WI38 (cell line): ENCODE data around the gene CD93.

Experiments
- H3K4me3 ChIP-seq: 2 replicates; pipeline ENCODE4 v1.5.1; 2011; ENCODE audit warnings: low read depth, mild to moderate bottlenecking, control low read depth, low read length
- TF ChIP-seq, protein P1 (sequence below): IDR thresholded peaks from 2 replicates; pipeline ENCODE4 v1.5.1; 2012; ENCODE audit warnings: low read depth, mild to moderate bottlenecking, control low read depth, low read length

CD93 gene

DNA sequence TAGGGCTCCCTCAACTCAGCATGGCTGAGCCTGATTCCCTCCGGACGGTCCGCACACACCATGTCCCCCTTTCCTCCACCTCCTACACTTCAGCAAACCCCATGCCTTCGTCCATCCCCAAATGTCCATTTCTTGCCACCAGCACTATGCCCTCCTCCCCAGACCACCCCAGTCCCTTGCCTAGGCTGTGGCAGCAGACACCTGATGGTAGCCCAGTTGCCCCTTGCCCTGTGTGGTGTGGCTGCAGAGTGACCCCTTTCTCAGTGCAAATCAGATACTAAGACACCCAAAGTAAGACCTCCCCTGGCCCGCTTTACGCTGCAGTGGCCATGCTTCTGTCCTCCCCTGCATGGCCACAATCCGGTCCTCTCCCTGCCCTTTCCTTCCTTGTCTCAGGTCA is 34.1 kb upstream of the CD93 start:
- no peak overlapping the region for H3K4me3 ChIP-seq
- TF ChIP-seq, protein P1, sequence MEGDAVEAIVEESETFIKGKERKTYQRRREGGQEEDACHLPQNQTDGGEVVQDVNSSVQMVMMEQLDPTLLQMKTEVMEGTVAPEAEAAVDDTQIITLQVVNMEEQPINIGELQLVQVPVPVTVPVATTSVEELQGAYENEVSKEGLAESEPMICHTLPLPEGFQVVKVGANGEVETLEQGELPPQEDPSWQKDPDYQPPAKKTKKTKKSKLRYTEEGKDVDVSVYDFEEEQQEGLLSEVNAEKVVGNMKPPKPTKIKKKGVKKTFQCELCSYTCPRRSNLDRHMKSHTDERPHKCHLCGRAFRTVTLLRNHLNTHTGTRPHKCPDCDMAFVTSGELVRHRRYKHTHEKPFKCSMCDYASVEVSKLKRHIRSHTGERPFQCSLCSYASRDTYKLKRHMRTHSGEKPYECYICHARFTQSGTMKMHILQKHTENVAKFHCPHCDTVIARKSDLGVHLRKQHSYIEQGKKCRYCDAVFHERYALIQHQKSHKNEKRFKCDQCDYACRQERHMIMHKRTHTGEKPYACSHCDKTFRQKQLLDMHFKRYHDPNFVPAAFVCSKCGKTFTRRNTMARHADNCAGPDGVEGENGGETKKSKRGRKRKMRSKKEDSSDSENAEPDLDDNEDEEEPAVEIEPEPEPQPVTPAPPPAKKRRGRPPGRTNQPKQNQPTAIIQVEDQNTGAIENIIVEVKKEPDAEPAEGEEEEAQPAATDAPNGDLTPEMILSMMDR: no peak

DNA sequence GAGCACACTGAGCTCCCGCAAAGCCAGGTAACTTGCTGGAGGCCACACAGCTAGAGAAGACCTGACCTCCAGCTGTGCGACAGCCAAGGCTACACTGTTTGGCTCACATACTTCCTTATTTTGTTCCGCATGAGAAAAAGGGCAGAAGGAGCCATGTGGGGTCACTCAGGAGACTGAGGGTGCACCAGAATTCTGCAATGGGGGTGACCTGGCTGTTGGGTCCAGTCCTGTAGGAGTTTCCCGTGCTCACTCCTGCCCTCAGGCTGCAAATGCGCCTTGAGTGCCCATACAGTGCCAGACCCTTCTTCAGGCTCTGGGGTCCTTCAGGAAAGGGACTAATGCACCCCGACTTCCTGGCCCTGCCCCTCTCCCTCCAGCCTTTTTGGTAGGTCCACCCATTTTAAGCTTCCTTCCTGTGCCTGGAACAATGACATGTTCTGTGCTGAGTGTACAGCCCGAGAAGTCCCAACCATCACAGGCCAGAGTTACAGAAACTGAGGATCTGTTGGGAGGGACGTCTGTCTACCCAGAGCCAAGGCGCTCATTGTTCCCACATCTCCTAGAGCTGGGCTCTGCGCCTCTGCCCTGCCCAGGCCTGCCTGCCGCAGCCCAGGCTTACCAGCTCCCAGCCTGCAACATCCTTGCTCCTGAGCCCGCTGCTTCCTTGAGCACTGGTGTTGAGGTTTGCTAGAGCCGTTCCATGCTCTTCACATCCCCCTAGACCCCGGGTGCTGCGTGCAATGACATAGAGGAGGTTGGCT is 33.5 kb upstream of the CD93 start:
- TF ChIP-seq, protein P1: no peak
- no peak overlapping the region for H3K4me3 ChIP-seq

DNA sequence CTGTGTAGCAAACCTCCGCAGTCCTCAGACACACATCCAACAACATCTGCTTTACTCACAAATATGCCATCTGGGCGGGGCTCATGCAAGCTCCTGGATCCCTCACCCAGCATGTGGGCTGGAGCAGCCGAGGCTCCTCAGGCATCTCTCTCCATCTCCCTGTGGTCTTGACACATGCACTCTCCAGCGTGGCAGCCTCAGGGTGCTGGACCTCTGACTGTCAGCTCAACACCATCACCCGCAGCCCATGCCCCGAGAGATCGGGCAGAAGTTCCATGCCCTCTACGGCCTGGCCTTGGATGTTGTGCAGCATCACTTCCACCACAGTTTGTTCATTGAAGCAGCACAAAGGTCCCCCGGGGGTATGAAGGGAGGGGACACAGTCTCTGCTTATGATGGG is 32.6 kb upstream of the CD93 start:
- TF ChIP-seq, protein P1: no peak
- H3K4me3 ChIP-seq: no peak overlapping the region

DNA sequence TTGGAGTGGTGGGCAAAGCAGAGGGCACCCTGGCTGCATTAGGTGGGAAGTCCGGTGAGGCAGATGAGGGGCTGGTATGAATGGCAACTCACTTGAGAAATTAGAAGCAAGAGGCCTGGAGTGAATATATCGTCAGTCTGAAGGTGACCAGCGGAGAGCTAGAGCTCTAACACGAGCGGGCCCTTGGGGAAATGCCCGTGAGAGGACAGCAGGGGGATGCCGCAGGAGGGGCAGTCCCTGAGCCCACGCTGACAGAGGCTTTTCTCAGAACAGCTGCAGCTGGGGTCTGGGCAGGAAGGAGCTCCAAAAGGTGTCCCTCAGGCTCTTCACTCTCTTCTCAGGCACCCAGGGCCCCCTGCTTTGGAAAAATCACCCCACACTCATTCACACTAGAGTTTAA is 32.0 kb upstream of the CD93 start:
- H3K4me3 ChIP-seq: no peak overlapping the region
- TF ChIP-seq, protein P1: no peak

DNA sequence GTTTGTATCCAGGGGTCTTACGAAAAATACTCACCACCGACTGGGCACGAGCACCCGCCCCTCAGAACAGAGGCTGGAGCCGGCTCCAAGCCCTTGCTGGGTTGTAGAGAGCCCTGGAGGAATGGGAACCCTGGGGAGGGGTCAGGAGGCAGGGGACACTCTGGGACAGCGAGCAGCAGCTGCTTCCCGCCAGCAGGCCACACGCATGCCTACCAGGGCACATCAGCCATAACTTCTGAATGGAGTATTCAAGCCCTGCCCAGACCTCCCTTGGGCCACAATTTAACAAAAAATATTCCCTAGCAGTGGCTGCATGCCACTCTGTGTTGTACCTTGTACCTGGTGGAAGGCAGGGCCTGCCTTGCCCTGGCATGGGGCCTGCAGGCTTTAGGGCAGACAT is 31.6 kb upstream of the CD93 start:
- TF ChIP-seq, protein P1: no peak
- no peak overlapping the region for H3K4me3 ChIP-seq

DNA sequence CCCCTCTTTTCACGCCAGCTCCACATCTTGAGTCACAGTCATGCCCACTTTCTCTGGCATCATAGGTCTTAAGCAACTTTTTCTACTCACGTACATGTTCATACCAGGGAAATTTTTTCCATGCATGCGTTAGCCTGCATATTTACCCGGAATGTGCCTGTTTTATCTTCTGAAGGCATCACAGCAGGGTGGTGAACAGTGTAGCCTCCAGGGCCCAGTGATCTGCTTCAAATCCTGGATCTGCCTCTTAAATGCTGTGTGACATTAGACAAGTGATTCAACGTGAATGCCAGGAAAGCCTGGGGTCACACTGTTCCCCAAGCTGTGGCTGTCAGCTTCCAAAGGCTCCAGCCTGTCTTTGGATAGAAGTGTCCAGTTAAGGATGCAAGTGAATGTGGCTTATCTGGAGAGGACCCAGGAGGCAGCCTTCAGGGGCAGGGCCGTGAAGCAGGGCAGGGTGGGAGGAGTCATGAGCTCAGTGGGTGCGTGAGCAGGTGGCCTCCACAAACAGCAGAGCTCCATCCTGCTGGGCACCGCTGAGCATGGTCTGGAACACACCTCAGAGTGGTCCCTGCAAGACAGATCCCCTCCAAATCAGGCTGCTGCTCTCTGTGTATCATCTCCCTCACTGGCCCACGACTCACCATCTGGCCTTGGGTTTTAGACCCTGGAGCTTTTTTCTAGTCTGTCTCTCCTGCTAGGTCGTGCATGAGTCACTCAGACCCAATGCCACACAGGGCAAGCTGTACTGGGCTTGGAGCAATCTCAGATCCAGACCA is 30.4 kb upstream of the CD93 start:
- H3K4me3 ChIP-seq: no peak overlapping the region
- TF ChIP-seq, protein P1: no peak

DNA sequence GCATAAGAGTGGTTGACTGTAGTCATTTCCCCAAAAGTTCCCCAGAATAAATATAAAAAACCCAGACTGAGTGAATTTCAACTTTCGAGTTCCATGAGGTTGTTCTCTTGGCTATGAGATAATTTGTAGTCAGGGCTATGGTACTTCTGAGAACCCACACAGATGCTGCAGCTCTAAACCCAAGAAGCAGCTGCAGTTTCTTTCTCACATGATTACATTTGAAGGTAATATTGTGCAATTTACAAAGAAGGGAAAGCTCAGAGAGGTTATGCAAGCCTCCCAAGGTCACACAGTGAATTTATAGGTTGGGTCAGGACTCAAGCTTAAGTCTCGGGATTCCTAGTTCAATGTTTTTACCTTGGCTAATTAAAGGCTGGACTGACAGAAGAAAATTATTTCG is 29.7 kb upstream of the CD93 start:
- TF ChIP-seq, protein P1: no peak
- no peak overlapping the region for H3K4me3 ChIP-seq
